Osteocyte (in vitro differentiated cells): ENCODE measurements around the gene DOCK3. TPM values are rescaled to one million over a fixed set of nuclear protein-coding genes. Genes with fewer than 3 reads are reported as not detected.

ENCODE experiments used
- DNase-seq: peaks from one replicate; pipeline ENCODE4 v3.0.0; 2021; ENCODE audit warnings: mixed read lengths; ENCODE audit not compliant: unreplicated experiment; ENCODE audit errors: extremely low spot score
- H3K27ac Mint-ChIP-seq: one replicate; pipeline ENCODE4 v1.8.0; 2021; ENCODE audit warnings: mild to moderate bottlenecking, mixed read lengths; ENCODE audit not compliant: unreplicated experiment
- H3K27me3 Mint-ChIP-seq: one replicate; pipeline ENCODE4 v1.8.0; 2021; ENCODE audit warnings: mixed read lengths; ENCODE audit not compliant: unreplicated experiment
- H3K36me3 Mint-ChIP-seq: one replicate; pipeline ENCODE4 v1.8.0; 2021; ENCODE audit warnings: mixed read lengths; ENCODE audit not compliant: unreplicated experiment
- H3K4me1 Mint-ChIP-seq: one replicate; pipeline ENCODE4 v1.8.0; 2021; ENCODE audit warnings: mixed read lengths; ENCODE audit not compliant: unreplicated experiment
- H3K4me3 Mint-ChIP-seq: one replicate; pipeline ENCODE4 v1.8.0; 2021; ENCODE audit warnings: mild to moderate bottlenecking, moderate library complexity, mixed read lengths; ENCODE audit not compliant: unreplicated experiment
- H3K9me3 Mint-ChIP-seq: one replicate; pipeline ENCODE4 v1.8.0; 2021; ENCODE audit warnings: mixed read lengths; ENCODE audit not compliant: unreplicated experiment
- total RNA-seq: library from RNA; stranded (reverse); gene quantifications from 2 replicates; pipeline ENCODE4 v1.2.1, GENCODE V29; 2021
- TF ChIP-seq, protein P1 (sequence below): fragments of 200-600 bp; sonication (generic); IDR thresholded peaks from 2 replicates; pipeline ENCODE4 v1.5.0; 2021; ENCODE audit warnings: antibody characterized with exemption, mild to moderate bottlenecking, moderate library complexity

Gene DOCK3
- total RNA-seq, 1 donor from 2014 or later, result 0.24 TPM

DNA sequence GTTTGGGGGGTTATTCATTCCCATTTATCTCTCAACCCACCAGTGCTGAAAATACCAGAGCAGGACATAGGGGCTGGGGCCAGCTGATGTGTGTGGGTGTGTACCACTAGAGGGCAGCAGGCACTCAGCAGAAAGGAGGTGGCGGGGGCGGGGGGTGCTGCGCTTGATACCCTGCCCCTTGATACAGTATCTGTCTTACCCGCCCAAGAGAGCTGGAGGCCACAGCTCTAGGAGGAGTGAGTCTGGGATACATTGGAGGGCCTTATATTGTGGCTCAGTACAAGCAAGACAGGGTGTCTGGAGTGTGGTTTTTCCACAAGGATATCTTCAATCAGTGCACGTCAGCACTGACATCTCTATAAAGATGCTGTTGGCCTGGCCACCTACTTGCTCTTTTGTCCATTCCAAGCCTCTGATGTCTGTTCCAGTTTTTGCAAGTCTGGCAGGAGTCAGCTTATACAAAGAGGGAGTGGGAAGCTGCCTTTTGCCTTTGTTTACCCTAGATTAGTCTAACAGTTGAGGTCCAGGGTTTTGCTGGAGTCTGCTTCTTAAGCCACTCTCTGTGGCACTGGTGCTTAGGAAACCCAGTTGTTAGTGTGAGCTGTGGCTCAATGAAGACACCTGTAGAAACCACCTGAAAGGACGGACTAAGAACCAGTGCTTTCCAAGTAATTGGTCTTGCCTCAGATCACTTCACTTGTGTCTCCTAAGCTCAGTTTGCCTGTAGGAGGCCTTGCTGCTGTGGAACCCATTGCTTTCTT, 714.9 kb downstream of the DOCK3 start:
- TF ChIP-seq, protein P1, sequence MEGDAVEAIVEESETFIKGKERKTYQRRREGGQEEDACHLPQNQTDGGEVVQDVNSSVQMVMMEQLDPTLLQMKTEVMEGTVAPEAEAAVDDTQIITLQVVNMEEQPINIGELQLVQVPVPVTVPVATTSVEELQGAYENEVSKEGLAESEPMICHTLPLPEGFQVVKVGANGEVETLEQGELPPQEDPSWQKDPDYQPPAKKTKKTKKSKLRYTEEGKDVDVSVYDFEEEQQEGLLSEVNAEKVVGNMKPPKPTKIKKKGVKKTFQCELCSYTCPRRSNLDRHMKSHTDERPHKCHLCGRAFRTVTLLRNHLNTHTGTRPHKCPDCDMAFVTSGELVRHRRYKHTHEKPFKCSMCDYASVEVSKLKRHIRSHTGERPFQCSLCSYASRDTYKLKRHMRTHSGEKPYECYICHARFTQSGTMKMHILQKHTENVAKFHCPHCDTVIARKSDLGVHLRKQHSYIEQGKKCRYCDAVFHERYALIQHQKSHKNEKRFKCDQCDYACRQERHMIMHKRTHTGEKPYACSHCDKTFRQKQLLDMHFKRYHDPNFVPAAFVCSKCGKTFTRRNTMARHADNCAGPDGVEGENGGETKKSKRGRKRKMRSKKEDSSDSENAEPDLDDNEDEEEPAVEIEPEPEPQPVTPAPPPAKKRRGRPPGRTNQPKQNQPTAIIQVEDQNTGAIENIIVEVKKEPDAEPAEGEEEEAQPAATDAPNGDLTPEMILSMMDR, result peak; percentile 73
- Mint-ChIP-seq H3K36me3 (peaks cover 26% of the 10 kb centered on the region), H3K4me3 (no peak overlapping the region), H3K27me3 (no peaks in the 10 kb centered on the region), H3K27ac (peak overlapping the region; percentile 54), H3K9me3 (no peaks in the 10 kb centered on the region), H3K4me1 (peaks cover 53% of the 10 kb centered on the region)
- peak; percentile 83 for DNase-seq

DNA sequence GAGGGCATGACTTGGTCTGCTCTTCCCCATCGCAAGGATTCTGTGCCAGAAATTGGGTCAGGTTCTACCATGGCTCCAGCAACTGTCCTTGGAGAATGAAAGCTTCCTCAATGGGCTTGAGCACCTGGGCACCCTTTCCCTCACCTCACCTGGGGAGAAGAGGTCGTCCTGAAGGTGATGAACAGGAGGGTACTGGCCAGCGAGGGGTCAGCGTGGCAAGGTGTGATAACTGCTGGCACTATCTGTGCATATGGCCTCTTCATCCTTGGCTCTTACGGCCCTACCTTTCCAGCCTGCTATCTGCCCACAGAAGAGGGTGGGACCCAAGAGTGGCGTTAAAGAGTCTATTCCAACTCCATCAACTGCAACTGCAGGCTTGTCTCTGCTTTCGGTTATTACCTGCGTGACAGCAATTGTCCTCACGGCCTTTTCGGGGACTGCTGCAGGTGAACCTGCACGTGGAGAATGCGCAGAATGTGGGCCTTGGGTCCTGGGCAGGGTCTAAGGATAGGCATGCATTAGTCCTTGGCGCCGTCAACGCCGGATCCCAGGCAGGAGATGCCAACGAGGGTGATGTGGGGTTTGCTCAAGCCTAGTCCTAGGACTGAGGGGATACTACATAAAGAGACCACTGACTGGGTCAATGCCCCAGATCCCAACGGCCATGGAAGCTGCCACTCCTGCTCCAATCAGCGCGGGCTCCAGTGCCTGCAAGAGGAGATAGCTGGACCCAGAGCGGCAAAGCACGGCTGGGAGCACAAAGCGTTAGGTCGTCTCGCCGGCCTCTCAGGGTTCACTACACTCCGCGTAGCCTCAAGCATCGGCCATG, 715.7 kb downstream of the DOCK3 start:
- no peak for DNase-seq
- Mint-ChIP-seq H3K9me3 (no peaks in the 10 kb centered on the region), H3K4me1 (peaks cover 55% of the 10 kb centered on the region), H3K27me3 (no peaks in the 10 kb centered on the region), H3K27ac (peak overlapping the region; percentile 62), H3K36me3 (peaks cover 30% of the 10 kb centered on the region), H3K4me3 (peak overlapping the region; percentile 60)
- TF ChIP-seq, protein P1, result no peak

GRCh38 chr3:51391075-51391565, 716.4 kb downstream of the DOCK3 start, which contains the start of gene RBM15B:
RBM15B (plus strand) TSS chr3:51391285; CDS start chr3:51391400, 115 bp downstream.
- no peaks in the 10 kb centered on the region for H3K9me3 Mint-ChIP-seq
- TF ChIP-seq, protein P1, result peak; percentile 95
- peak; percentile 99 for DNase-seq
- no peaks in the 10 kb centered on the region for H3K27me3 Mint-ChIP-seq
- H3K4me1 Mint-ChIP-seq, result peaks cover 50% of the 10 kb centered on the region
- peaks cover 30% of the 10 kb centered on the region for H3K36me3 Mint-ChIP-seq
- peak within 1 kb of the TSS; percentile 84 for H3K27ac Mint-ChIP-seq
- H3K4me3 Mint-ChIP-seq, result peak within 1 kb of the TSS; percentile 80

GRCh38 chr3:51391566-51392354, 717.0 kb downstream of the DOCK3 start:
- no peak for DNase-seq
- Mint-ChIP-seq H3K27ac (peak overlapping the region; percentile 84), H3K4me3 (peak overlapping the region; percentile 80), H3K4me1 (peaks cover 50% of the 10 kb centered on the region), H3K36me3 (peaks cover 35% of the 10 kb centered on the region), H3K9me3 (no peaks in the 10 kb centered on the region), H3K27me3 (no peaks in the 10 kb centered on the region)
- TF ChIP-seq, protein P1, result no peak
